HepG2 (cell line): ENCODE results near the gene ASIC2. TPM values are rescaled to one million over a fixed set of nuclear protein-coding genes. Genes with fewer than 3 reads are reported as not detected.

ENCODE experiments used
- ATAC-seq: fragments of 200-7000 bp; cut with Tn5 transposase; 3 replicates; pipeline ENCODE4 v1.9.1; 2020; ENCODE audit warnings: mild to moderate bottlenecking, moderate library complexity
- BruUV-seq: library from RNA; stranded (reverse); fragments of 400-500 nt; replicated peaks from 2 replicates; lab custom pipeline; 2021; lab: Mats Ljungman, UMichigan
- CTCF ChIA-PET: fragments of 300-600 bp; formaldehyde crosslinking; extraction: SDS; loops from one replicate; lab custom pipeline; 2021; ENCODE audit warnings: low total read pairs, inconsistent platforms, low intra/inter-chr PET ratio; lab: Yijun Ruan, JAX
- POLR2A ChIA-PET: fragments of 350-600 bp; sonication (Branson Sonifier 250); formaldehyde crosslinking; loops from one replicate; lab custom pipeline; 2020; ENCODE audit warnings: antibody characterized with exemption, inconsistent platforms; lab: Yijun Ruan, JAX
- DNase-seq: peaks from one replicate; pipeline ENCODE4 v3.0.0-alpha.2; 2015; ENCODE audit warnings: low spot score
- FAIRE-seq: peaks from 3 replicates; lab custom pipeline; 2011; peaks lifted over from hg19 to GRCh38; lab: Jason Lieb, UNC
- H2AFZ ChIP-seq: one replicate; pipeline ENCODE4 v1.6.1; 2011; ENCODE audit warnings: low read length, inconsistent platforms
- H3K27ac ChIP-seq: fragments of 300-600 bp; 3 replicates; pipeline ENCODE4 v1.8.0; 2011; ENCODE audit warnings: mixed run types, mild to moderate bottlenecking, mixed read lengths, low read length, inconsistent platforms; ENCODE audit not compliant: insufficient read depth; ENCODE audit errors: extremely low read length
- H3K27me3 ChIP-seq, 2 experiments: fragments of 200-600 bp in 1 of 2; 2 replicates in 1 of 2; 3 replicates in 1 of 2; pipeline versions ENCODE4 v1.6.0 to v1.8.0; 2011; ENCODE audit warnings: low read length in 2 of 2, mild to moderate bottlenecking in 2 of 2, moderate library complexity in 2 of 2, inconsistent platforms in 1 of 2; ENCODE audit not compliant: insufficient read depth in 2 of 2, control insufficient read depth in 1 of 2
- H3K36me3 ChIP-seq, 2 experiments: fragments of 200-600 bp in 1 of 2; replicated peaks in 1 of 2; 2 replicates in 1 of 2; 3 replicates in 1 of 2; pipeline versions ENCODE4 v1.5.1 to v1.8.0; 2011; ENCODE audit warnings: low read length in 2 of 2, inconsistent platforms in 1 of 2; ENCODE audit not compliant: insufficient read depth in 2 of 2, control insufficient read depth in 1 of 2
- H3K4me1 ChIP-seq: 2 replicates; pipeline ENCODE4 v1.5.1; 2012; ENCODE audit warnings: low read length, inconsistent platforms; ENCODE audit not compliant: insufficient read depth
- H3K4me2 ChIP-seq: 2 replicates; pipeline ENCODE4 v1.6.0; 2011; ENCODE audit warnings: low read depth, low read length, inconsistent platforms
- H3K4me3 ChIP-seq, 3 experiments: fragments of 200-600 bp in 1 of 3; sonication (generic), shearing (Covaris generic) in 1 of 3; replicated peaks in 1 of 3; 2 replicates each; pipeline ENCODE4 v1.5.1; 2011 to 2016; ENCODE audit warnings: low read length in 3 of 3, inconsistent platforms in 2 of 3, low read depth in 2 of 3, mild to moderate bottlenecking in 2 of 3, control low read depth in 1 of 3, mixed read lengths in 1 of 3; ENCODE audit not compliant: insufficient read depth in 1 of 3
- H3K79me2 ChIP-seq: one replicate; pipeline ENCODE4 v1.6.1; 2011; ENCODE audit warnings: low read length, inconsistent platforms; ENCODE audit not compliant: insufficient read depth
- H3K9ac ChIP-seq: 2 replicates; pipeline ENCODE4 v1.6.0; 2011; ENCODE audit warnings: mild to moderate bottlenecking, low read depth, low read length, inconsistent platforms; ENCODE audit not compliant: insufficient read depth
- H3K9me3 ChIP-seq: 2 replicates; pipeline ENCODE4 v1.5.1; 2012; ENCODE audit warnings: mild to moderate bottlenecking, low read length
- H4K20me1 ChIP-seq: 2 replicates; pipeline ENCODE4 v1.6.0; 2011; ENCODE audit warnings: inconsistent platforms, mild to moderate bottlenecking, low read length, moderate library complexity; ENCODE audit not compliant: insufficient read depth
- LRRFIP1 ChIP-seq: sonication (generic); formaldehyde crosslinking; conservative IDR thresholded peaks from 2 replicates; pipeline ENCODE4 v1.4.0; 2020; ENCODE audit warnings: missing genetic modification reagents
- PAF1 ChIP-seq: IDR thresholded peaks from 2 replicates; pipeline ENCODE4 v1.6.1; 2016; ENCODE audit warnings: missing genetic modification reagents, missing compliant biosample characterization
- RERE ChIP-seq: IDR thresholded peaks from 2 replicates; pipeline ENCODE4 v1.6.1; 2016; ENCODE audit warnings: low read depth, missing genetic modification reagents, missing compliant biosample characterization
- ZNF766 ChIP-seq: sonication (generic); formaldehyde crosslinking; IDR thresholded peaks from 2 replicates; pipeline ENCODE4 v1.5.0; 2020; ENCODE audit warnings: missing genetic modification reagents, borderline replicate concordance
- WGBS: methylation state at CpG from one replicate; pipeline ENCODE4 v1.1.6; 2017; ENCODE audit warnings: low lambda C conversion rate; 5-methylcytosine and 5-hydroxymethylcytosine counted together
- in situ Hi-C: cut with HindIII; loops from 2 replicates; pipeline ENCODE4 v1.10.0; 2017; ENCODE audit warnings: low pct_unique_long_range_greater_than_20kb; ENCODE audit not compliant: extremely low pct_ligation_motif_present
- intact Hi-C: fragments of 100-400 bp; cut with micrococcal nuclease; formaldehyde crosslinking; loops from one replicate; pipeline ENCODE4 v1.10.0; 2022; ENCODE audit not compliant: unreplicated experiment
- polyA plus RNA-seq, 8 experiments: library from polyadenylated mRNA; depleted of rRNA in 3 of 8; stranded (reverse) in 7 of 8; unstranded in 1 of 8; fragments of >200 nt; fragmentation: Illumina TruSeq in 4 of 8; extraction: Trizol in 4 of 8; gene quantifications; 2 replicates each; pipeline versions ENCODE4 v1.2.1 to v1.2.3, GENCODE V29; 2011 to 2016; ENCODE audit warnings: low read depth in 4 of 8, missing spikeins in 1 of 8, mixed read lengths in 1 of 8; ENCODE audit not compliant: insufficient read depth in 1 of 8
- total RNA-seq, 5 experiments: library from RNA; depleted of rRNA; stranded (reverse); fragments of >200 nt; fragmentation: Illumina TruSeq; extraction: Trizol; gene quantifications; 2 replicates each; pipeline ENCODE4 v1.2.3, GENCODE V29; 2016; ENCODE audit warnings: low read depth in 1 of 5

ASIC2 gene
- total and polyA plus RNA-seq, 2 of the 13 experiments (the other 11 are each of a cell fraction or from before 2014, with no cell fraction given) = not detected

GRCh38 chr17:33269337-33270060 lies 23.6 kb downstream of the ASIC2 start:
- BruUV-seq = no TSS peak
- no peaks in the 10 kb centered on the region for H3K36me3 ChIP-seq
- H4K20me1 ChIP-seq = no peaks in the 10 kb centered on the region
- ChIA-PET CTCF (no interaction called here), POLR2A (no interaction called here)
- no peaks in the 10 kb centered on the region for H3K4me1 ChIP-seq
- no peak overlapping the region for H3K9ac ChIP-seq
- H3K9me3 ChIP-seq = no peaks in the 10 kb centered on the region
- H3K79me2 ChIP-seq = no peaks in the 10 kb centered on the region
- H3K27ac ChIP-seq = no peak overlapping the region
- H2AFZ ChIP-seq = no peak overlapping the region
- peaks cover 0 to 7% of the 10 kb centered on the region in 2 experiments; a peak in 1 of 5 replicates for H3K27me3 ChIP-seq
- no peak for DNase-seq
- WGBS = 2% methylated on average over 2 of the region's 2 CpGs
- no peak for FAIRE-seq
- intact Hi-C loops = no loop called here
- no peak for ATAC-seq
- TF ChIP-seq ZNF766 (no peak), LRRFIP1 (no peak), PAF1 (no peak), RERE (CRISPR knock-in tag) (no peak)
- in situ Hi-C loops = no loop called here
- H3K4me3 ChIP-seq = no peak overlapping the region
- no peak overlapping the region for H3K4me2 ChIP-seq
